ENCODE results near the gene PGS1. TPM values are rescaled to one million over a fixed set of nuclear protein-coding genes. Genes with fewer than 3 reads are reported as not detected.

Gene PGS1
- total and polyA plus RNA-seq, 2 of the 8 experiments (the other 6 are each of a cell fraction or from before 2014, with no cell fraction given), result 46.7 to 60.0 TPM

DNA sequence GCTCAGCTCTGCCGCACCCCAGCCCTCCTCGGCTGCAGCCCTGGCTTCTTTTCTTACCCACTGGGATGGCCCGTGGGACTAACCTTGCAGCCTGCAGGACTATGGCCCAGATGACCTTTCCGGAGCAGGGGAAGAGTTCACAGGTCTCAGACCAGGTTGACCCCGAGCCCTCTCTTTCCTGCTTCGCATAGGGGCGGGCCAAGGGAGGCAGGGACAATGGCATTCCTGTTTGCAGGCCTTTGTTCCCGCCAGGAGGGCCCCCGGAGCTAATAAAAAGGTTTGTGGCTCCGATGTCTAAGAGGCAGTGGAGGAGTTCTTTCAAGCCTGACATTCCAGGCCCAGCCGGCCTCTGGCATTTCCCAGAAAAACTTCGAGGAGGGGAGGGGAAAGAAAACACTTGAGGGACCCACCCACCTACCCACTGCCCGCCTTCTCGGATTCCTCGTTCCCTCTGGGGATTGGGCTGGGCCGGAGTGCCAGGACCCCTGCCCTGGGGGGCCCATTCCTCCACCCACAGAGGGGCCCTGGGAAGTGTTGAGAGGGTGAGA, 12.8 kb upstream of the PGS1 start (continued):
- TF ChIP-seq POLR2AphosphoS5 (IDR thresholded peaks at IDR 0.05; ENCODE audit: low read depth, low read length) (no peak), TAF7 (optimal IDR thresholded peaks at IDR 0.05; ENCODE audit: borderline replicate concordance, low read depth, low read length) (peak; percentile 15), CREB1 (IDR thresholded peaks at IDR 0.05) (no peak), ASH2L (IDR thresholded peaks at IDR 0.05; ENCODE audit: low read length) (peak; percentile 31)
